ENCODE measurements around the gene SYNGR1.
A peak's percentile ranks its signal among the peaks of the same experiment; 100 is the strongest.
"Not testable (repeated sequence)": the region's sequence is repeated elsewhere in the genome, so short reads cannot be mapped to it uniquely, and the experiment has no call there.

Gene SYNGR1

DNA sequence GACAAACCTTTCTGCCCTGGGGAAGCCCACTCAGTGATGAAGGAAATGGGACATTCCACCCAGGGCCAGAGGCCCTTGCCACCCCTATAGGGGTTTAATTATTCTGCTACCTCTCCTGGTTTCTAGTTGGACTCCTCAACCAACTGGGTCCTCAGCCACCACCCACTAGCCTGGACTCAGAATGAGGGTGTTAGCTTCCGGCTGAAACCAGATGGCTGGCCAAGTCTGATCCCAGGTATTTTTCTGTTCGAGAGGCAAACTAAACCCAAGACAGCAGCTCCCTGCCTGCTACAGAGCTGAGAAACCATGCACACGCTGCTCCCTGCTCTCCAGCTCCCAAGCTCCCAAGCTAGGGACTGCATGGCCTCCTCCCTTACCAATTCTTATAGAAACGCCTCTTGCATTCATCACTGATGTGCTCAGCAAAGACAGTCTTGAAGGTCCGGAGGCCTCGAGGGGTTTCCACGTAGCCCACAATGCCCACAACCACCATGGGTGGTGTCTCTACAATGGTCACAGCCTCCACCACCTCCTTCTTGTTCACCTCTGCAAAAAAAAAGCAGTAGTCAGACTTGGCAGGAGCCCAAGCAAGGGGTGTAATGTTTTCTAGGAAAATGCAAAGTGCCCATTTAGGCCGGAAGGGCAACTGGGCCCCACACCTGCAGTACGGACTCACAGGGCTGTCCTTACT lies 32.6 kb upstream of the SYNGR1 start:
- no peak for DNase-seq (ENCODE audit: low read depth)
- H3K4me3 ChIP-seq (ENCODE audit: low read depth, low read length), result peak overlapping the region; percentile 96
- TF ChIP-seq, protein P1, sequence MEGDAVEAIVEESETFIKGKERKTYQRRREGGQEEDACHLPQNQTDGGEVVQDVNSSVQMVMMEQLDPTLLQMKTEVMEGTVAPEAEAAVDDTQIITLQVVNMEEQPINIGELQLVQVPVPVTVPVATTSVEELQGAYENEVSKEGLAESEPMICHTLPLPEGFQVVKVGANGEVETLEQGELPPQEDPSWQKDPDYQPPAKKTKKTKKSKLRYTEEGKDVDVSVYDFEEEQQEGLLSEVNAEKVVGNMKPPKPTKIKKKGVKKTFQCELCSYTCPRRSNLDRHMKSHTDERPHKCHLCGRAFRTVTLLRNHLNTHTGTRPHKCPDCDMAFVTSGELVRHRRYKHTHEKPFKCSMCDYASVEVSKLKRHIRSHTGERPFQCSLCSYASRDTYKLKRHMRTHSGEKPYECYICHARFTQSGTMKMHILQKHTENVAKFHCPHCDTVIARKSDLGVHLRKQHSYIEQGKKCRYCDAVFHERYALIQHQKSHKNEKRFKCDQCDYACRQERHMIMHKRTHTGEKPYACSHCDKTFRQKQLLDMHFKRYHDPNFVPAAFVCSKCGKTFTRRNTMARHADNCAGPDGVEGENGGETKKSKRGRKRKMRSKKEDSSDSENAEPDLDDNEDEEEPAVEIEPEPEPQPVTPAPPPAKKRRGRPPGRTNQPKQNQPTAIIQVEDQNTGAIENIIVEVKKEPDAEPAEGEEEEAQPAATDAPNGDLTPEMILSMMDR (IDR thresholded peaks at IDR 0.05; ENCODE audit: control insufficient read depth, extremely low read depth, insufficient read depth), result no peak

DNA sequence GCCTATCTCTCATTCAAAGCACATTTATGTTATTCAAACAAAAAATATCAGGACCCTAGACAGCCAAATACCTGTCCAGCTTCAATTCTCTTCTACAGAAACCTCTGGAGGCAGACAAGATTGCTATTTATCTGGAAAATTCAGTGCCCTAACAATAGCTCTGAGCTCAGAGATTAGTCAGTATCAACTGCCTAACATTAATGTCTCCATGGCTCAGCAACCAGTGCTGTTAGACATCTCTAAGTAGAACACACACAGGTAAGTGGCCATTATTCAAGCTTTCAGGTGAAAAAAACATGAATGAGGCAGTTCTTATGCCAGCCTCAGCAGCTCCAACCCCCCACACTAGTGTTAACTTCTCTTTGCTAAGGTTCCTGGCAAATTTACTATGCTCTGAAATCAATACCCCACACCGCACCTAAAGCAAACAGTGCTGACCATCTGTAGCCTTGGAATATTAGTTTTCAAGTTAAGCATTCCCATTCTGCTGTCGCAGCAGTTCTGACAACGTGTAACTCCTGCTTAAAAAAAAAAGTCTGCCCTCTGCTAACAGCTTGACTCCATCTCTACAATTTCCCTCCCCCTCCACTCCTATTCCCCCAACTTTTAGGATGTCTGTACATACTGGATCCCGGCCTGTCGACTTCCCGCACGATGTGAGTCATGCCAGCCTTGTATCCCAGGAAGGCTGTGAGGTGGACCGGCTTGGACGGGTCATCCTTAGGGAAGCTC lies 31.9 kb upstream of the SYNGR1 start:
- no peak for DNase-seq (ENCODE audit: low read depth)
- TF ChIP-seq, protein P1 (IDR thresholded peaks at IDR 0.05; ENCODE audit: control insufficient read depth, extremely low read depth, insufficient read depth), result no peak
- peak overlapping the region; percentile 96 for H3K4me3 ChIP-seq (ENCODE audit: low read depth, low read length)

DNA sequence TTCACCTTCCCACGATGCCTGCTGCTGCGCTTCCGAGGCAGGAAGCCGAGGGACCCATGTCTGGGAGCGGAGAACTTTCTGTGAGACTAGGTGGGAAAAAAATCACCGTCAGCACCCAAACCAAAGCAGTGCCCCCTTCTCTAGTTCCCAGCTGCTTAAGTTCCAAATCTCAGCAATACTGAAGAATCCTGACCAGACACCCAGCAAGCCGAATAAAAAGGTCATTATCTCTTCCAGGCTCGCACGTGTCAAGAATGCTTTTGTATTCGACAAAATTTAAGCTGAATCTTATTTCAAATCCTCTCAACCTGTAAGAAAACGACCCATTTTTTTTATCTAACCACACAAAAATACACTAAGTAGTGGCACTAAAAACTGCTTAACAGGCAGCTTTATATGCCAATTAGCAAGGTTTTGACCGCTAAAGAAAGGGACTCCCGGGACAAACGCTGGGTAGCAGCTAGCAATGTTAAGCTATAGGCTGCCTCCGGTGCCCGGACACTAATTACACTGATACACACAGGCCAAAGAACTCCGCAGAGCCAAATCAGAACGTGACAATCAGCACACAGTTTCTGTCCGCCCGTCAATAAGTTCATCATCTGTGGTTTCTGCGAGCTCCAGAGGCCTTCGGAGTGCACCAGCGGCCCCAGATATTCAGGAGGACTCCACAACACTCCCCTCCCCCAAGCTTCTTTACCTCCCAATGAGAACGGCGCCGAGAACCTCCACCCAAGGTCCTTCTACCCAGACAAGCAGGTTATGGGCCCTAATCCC lies 31.1 kb upstream of the SYNGR1 start:
- DNase-seq (ENCODE audit: low read depth), result no peak
- TF ChIP-seq, protein P1 (IDR thresholded peaks at IDR 0.05; ENCODE audit: control insufficient read depth, extremely low read depth, insufficient read depth), result no peak
- peak overlapping the region; percentile 96 for H3K4me3 ChIP-seq (ENCODE audit: low read depth, low read length)

DNA sequence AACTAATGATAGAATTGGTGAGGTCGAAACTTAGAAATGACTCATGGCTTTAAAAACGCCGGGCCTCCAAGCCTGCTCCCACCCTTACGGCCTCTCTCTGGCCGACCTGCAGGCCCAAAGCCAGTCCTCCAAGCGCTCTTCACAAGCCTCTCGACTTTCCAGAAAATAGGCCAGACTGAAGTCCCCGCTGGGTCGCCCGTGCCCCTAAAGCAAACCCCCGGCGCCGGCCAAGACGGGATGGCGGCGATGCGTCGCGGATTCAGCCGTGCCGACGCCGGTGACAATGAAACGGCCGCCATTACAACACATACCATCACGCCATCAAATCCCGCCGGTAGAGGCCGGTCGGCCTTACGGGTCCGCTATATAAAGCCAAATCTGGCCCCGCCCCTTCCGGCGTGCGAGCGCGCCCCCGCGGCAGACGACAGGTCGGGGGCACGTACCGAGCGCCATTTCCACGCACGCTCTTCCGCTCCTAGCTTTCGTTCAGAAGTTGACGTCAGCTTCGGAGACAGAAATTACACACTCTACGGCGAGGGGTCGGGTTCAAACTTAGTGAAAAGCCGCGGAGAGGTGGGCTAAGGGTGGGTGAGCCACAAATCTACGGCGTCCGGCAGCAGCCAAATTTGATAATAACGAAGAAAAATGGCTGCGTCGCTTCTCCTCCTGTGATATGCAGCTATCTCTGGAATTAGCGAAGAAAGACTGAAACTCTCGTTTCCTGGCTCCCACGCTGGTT lies 30.3 kb upstream of the SYNGR1 start, which contains the start of gene RPL3:
TSS of gene RPL3 (minus strand) at position 340 of the 739 bp plus-strand sequence. CDS start at position 314, 26 bp downstream.
- peak within 1 kb of the TSS; percentile 96 for H3K4me3 ChIP-seq (ENCODE audit: low read depth, low read length)
- TF ChIP-seq, protein P1 (IDR thresholded peaks at IDR 0.05; ENCODE audit: control insufficient read depth, extremely low read depth, insufficient read depth), result no peak
- DNase-seq (ENCODE audit: low read depth), result peak; percentile 89

DNA sequence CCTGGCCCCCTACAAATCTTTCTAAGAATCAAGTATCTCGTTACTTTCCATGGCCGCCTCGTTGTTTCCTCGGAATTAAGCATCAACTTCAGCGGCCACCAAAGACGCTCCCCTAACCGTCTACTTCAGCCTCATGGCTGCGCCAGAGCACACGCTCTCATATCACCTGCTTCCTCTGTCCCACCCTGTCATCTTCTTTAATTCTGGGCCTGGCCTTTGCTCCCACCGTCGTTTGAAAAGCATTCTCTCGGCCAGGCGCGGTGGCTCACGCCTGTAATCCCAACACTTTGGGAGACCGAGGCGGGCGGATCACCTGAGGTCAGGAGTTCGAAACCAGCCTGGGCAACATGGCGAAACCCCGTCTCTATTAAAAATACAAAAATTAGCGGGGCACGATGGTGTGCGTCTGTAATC lies 29.2 kb upstream of the SYNGR1 start:
- not testable (repeated sequence) for DNase-seq (ENCODE audit: low read depth)
- H3K4me3 ChIP-seq (ENCODE audit: low read depth, low read length), result peak overlapping the region; percentile 96

DNA sequence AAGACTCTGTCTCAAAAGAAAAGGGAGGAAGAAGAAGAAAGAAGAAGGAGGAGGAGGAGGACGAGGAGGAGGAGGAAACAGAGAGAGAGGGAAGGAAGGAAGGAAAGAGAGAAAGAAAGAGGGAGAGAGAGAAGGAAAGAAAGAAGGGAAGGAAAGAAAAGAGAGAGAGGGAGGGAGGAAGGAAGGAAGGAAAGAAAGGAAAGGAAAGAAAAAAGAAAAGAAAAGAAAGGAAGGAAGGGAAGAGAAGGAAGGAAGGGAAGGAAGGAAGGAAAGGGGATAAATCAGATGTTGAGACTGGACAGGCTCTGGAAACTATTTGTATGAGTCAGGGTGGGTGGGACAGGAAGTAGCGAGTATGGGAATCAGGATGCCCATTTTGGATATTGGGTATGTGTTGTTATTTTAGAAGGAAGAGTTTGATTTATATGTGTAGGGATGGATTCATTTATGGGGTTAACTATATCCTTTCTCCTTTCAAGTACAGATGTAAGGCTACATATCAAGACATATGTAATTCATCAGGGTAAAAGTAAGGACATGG lies 24.3 kb upstream of the SYNGR1 start:
- no peak overlapping the region for H3K4me3 ChIP-seq (ENCODE audit: low read depth, low read length)
- TF ChIP-seq, protein P1 (IDR thresholded peaks at IDR 0.05; ENCODE audit: control insufficient read depth, extremely low read depth, insufficient read depth), result no peak
- no peak for DNase-seq (ENCODE audit: low read depth)
